Nephron (organoid): Measurements from ENCODE around the gene NPIPB2.
A peak's percentile ranks its signal among the peaks of the same experiment; 100 is the strongest.
"Not testable (repeated sequence)": the region's sequence is repeated elsewhere in the genome, so short reads cannot be mapped to it uniquely, and the experiment has no call there.

Experiments used
- H3K27ac Mint-ChIP-seq, 3 experiments: 2 replicates each; pipeline ENCODE4 v1.8.0; 2020; ENCODE audit warnings: mixed read lengths in 3 of 3, mild to moderate bottlenecking in 2 of 3, moderate library complexity in 1 of 3
- H3K27me3 Mint-ChIP-seq: 2 replicates; pipeline ENCODE4 v1.8.0; 2021; ENCODE audit warnings: low read depth, mild to moderate bottlenecking, moderate library complexity, mixed read lengths
- H3K36me3 Mint-ChIP-seq: 2 replicates; pipeline ENCODE4 v1.8.0; 2020; ENCODE audit warnings: low read depth, mixed read lengths
- H3K4me1 Mint-ChIP-seq: 2 replicates; pipeline ENCODE4 v1.8.0; 2020; ENCODE audit warnings: mixed read lengths
- H3K4me3 Mint-ChIP-seq, 3 experiments: 2 replicates each; pipeline ENCODE4 v1.8.0; 2020; ENCODE audit warnings: mild to moderate bottlenecking in 3 of 3, mixed read lengths in 3 of 3, moderate library complexity in 2 of 3
- H3K9me3 Mint-ChIP-seq: 2 replicates; pipeline ENCODE4 v1.8.0; 2020; ENCODE audit warnings: mixed read lengths
- CTCF ChIP-seq, 3 experiments: fragments of 200-600 bp; sonication (generic); IDR thresholded peaks; one replicate each; pipeline ENCODE4 v1.5.0; 2021; ENCODE audit warnings: antibody characterized with exemption in 3 of 3; ENCODE audit not compliant: unreplicated experiment in 3 of 3

NPIPB2 gene

GRCh38 chr16:11941945-11942344 lies at the start of gene NPIPB2:
NPIPB2 (minus strand) TSS chr16:11942045; CDS start chr16:11942045, 0 bp downstream.
- not testable (repeated sequence) for H3K36me3 Mint-ChIP-seq, H3K9me3 Mint-ChIP-seq, H3K27me3 Mint-ChIP-seq, H3K27ac Mint-ChIP-seq, H3K4me1 Mint-ChIP-seq, H3K4me3 Mint-ChIP-seq

GRCh38 chr16:11990702-11991390 lies 49.0 kb upstream of the NPIPB2 start:
- TF ChIP-seq CTCF (IDR thresholded peaks at IDR 0.05; ENCODE audit: unreplicated experiment in 3 of 3): no peak
- peak overlapping the region; percentile 97 to 99 (median 98) for H3K27ac Mint-ChIP-seq
- H3K36me3 Mint-ChIP-seq: no peaks in the 10 kb centered on the region
- peak overlapping the region in 2 of 3 experiments; percentile 69 to 75 for H3K4me3 Mint-ChIP-seq
- no peaks in the 10 kb centered on the region for H3K9me3 Mint-ChIP-seq
- H3K4me1 Mint-ChIP-seq: peaks cover 10% of the 10 kb centered on the region
- no peaks in the 10 kb centered on the region for H3K27me3 Mint-ChIP-seq

GRCh38 chr16:11988258-11988978 lies 46.6 kb upstream of the NPIPB2 start:
- Mint-ChIP-seq H3K36me3 (no peaks in the 10 kb centered on the region), H3K27me3 (no peaks in the 10 kb centered on the region), H3K4me1 (peaks cover 10% of the 10 kb centered on the region), H3K4me3 (no peak overlapping the region), H3K9me3 (no peaks in the 10 kb centered on the region), H3K27ac (peak overlapping the region in 1 of 3 experiments; percentile 99)
- TF ChIP-seq CTCF (IDR thresholded peaks at IDR 0.05; ENCODE audit: unreplicated experiment in 3 of 3): no peak

- Mint-ChIP-seq H3K27me3 (no peaks in the 10 kb centered on the region), H3K27ac (peak overlapping the region in 2 of 3 experiments; percentile 34 to 64), H3K36me3 (no peaks in the 10 kb centered on the region), H3K4me3 (no peak overlapping the region), H3K4me1 (peaks cover 10% of the 10 kb centered on the region), H3K9me3 (no peaks in the 10 kb centered on the region)
- TF ChIP-seq CTCF (IDR thresholded peaks at IDR 0.05; ENCODE audit: unreplicated experiment in 3 of 3): no peak
These were observed 44.7 kb upstream of the NPIPB2 start for GRCh38 chr16:11986521-11987057.

DNA sequence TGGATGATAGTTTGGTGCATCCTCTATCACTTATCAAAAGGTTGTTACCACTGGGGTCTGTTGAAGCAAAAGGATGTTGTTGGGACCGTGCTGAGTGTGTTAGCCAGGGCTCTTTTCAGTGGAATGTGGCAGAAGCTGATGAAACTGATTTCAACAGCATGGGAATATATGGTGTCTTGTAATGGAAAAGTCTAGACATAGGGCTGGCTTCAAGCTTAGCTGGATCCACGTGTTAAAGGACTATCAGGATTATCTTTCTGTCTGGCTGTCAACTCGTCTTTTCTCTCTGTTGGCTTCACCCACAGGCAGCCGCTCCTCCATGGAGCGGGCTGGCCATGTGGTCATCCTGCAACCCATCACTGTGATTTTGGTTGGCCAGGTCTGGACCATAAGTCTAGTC lies 43.4 kb upstream of the NPIPB2 start:
- Mint-ChIP-seq H3K9me3 (no peaks in the 10 kb centered on the region), H3K4me3 (no peak overlapping the region), H3K36me3 (no peaks in the 10 kb centered on the region), H3K27me3 (no peaks in the 10 kb centered on the region), H3K27ac (peak overlapping the region in 2 of 3 experiments; percentile 16 to 17), H3K4me1 (no peaks in the 10 kb centered on the region)
- no peak for TF ChIP-seq CTCF (IDR thresholded peaks at IDR 0.05; ENCODE audit: unreplicated experiment in 3 of 3)

DNA sequence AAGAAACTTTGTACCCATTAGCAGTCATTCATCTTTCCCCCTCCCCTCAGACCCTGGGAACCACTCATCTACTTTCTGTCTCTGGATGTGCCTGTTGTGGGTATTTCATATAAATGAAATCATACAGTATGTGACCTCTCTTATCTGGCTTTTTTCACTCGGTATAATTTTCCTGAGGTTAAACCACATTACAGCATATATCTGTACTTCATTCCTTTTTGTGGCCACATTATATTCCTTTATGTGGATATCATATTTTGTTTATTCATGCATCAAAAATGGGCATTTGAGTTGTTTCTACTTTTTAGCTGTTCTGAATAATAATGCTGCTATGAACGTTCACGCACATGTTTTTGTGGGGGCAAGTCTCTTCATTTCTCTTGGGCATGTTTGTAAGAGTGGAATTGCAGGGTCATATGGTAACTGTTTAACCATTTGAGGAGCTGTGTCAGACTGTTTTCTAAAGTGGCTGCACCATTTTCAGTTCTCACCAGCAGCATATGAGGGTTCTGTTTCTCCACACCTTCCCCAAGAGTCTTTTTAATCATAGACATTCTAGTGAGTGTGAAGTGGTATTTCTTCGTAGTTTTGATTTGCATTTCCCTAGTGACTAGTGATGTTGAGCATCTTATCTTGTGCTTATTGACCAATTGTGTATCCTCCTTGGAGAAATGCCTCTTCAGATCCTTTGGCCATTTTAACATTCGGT lies 38.4 kb upstream of the NPIPB2 start:
- TF ChIP-seq CTCF (IDR thresholded peaks at IDR 0.05; ENCODE audit: unreplicated experiment in 3 of 3): no peak
- Mint-ChIP-seq H3K4me1 (peaks cover 24% of the 10 kb centered on the region), H3K36me3 (peaks cover 5% of the 10 kb centered on the region), H3K9me3 (no peaks in the 10 kb centered on the region), H3K4me3 (peak overlapping the region; percentile 26 to 51 (median 30)), H3K27me3 (no peaks in the 10 kb centered on the region), H3K27ac (peak overlapping the region in 2 of 3 experiments; percentile 5 to 58)
